Raji (cell line): Measurements from ENCODE around the gene FHIT.

Experiments
- POLR2A ChIP-seq: IDR thresholded peaks from 2 replicates; pipeline ENCODE4 v1.6.1; 2011; ENCODE audit warnings: low read depth, low read length, control low read depth; ENCODE audit not compliant: insufficient read depth

Gene FHIT

GRCh38 chr3:60095930-60096329 is 1155.3 kb downstream of the FHIT start:
- TF ChIP-seq POLR2A = no peak

GRCh38 chr3:60095516-60095915 is 1155.7 kb downstream of the FHIT start:
- TF ChIP-seq POLR2A = no peak

- no peak for TF ChIP-seq POLR2A
These were observed 1156.8 kb downstream of the FHIT start for GRCh38 chr3:60094392-60094947.

- no peak for TF ChIP-seq POLR2A
These were observed 1160.7 kb downstream of the FHIT start for GRCh38 chr3:60090548-60090947.

GRCh38 chr3:60086811-60087210 is 1164.4 kb downstream of the FHIT start:
- no peak for TF ChIP-seq POLR2A

- TF ChIP-seq POLR2A = no peak
These were observed 1165.6 kb downstream of the FHIT start for GRCh38 chr3:60085649-60086048.

GRCh38 chr3:60081381-60082095 is 1169.7 kb downstream of the FHIT start:
- 0 out of 2 replicates have a peak, but pooled peaks have one; percentile 15 for TF ChIP-seq POLR2A

- no peak for TF ChIP-seq POLR2A
These were observed 1170.6 kb downstream of the FHIT start for GRCh38 chr3:60080648-60081047.

- TF ChIP-seq POLR2A = 0 out of 2 replicates have a peak, but pooled peaks have one; percentile 37
These were observed 1172.2 kb downstream of the FHIT start for GRCh38 chr3:60079076-60079475.

- no peak for TF ChIP-seq POLR2A
These were observed 1174.9 kb downstream of the FHIT start for GRCh38 chr3:60076331-60076730.

- no peak for TF ChIP-seq POLR2A
These were observed 1177.3 kb downstream of the FHIT start for GRCh38 chr3:60073942-60074341.

- TF ChIP-seq POLR2A = no peak
These were observed 1178.0 kb downstream of the FHIT start for GRCh38 chr3:60073228-60073627.

GRCh38 chr3:60070366-60070765 is 1180.9 kb downstream of the FHIT start:
- TF ChIP-seq POLR2A = no peak

- TF ChIP-seq POLR2A = no peak
These were observed 1185.9 kb downstream of the FHIT start for GRCh38 chr3:60065227-60065868.

GRCh38 chr3:60064210-60065178 is 1186.8 kb downstream of the FHIT start:
- TF ChIP-seq POLR2A = no peak
